ENCODE measurements around the gene TBC1D16. TPM values are rescaled to one million over a fixed set of nuclear protein-coding genes. Genes with fewer than 3 reads are reported as not detected.

The TBC1D16 gene
- total and polyA plus RNA-seq, 10 of the 15 experiments (the other 5 are each of a cell fraction or from before 2014, with no cell fraction given) = 0.01 to 0.13 (median 0.06) TPM; not detected in 3

GRCh38 chr17:79940459-79941087, 95.1 kb downstream of the TBC1D16 start:
- Histone ChIP-seq H2AFZ (ENCODE audit: control insufficient read depth, low read depth, low read length) (no peak overlapping the region), H3K79me2 (ENCODE audit: control insufficient read depth, insufficient read depth, low read length) (no peaks in the 10 kb centered on the region), H3K4me1 (ENCODE audit: control insufficient read depth, insufficient read depth, low read length) (no peaks in the 10 kb centered on the region), H3K27ac (ENCODE audit: control insufficient read depth, insufficient read depth) (no peak overlapping the region), H3K36me3 (ENCODE audit: control insufficient read depth in 2 of 2, insufficient read depth in 2 of 2, low read length in 1 of 2) (no peaks in the 10 kb centered on the region), H3K9me3 (replicated peaks; ENCODE audit: control insufficient read depth, insufficient read depth, low read length) (no peaks in the 10 kb centered on the region), H3K9ac (ENCODE audit: control insufficient read depth, insufficient read depth, low read length) (no peak overlapping the region), H3K4me2 (ENCODE audit: control insufficient read depth, insufficient read depth) (no peak overlapping the region), H4K20me1 (ENCODE audit: control insufficient read depth, insufficient read depth) (no peaks in the 10 kb centered on the region), H3K4me3 (no peak overlapping the region), H3K27me3 (replicated peaks in 1 of 2; ENCODE audit: control insufficient read depth in 2 of 2, insufficient read depth in 2 of 2, low read length in 1 of 2) (0 out of 4 replicates have a peak, but pooled peaks cover 0 to 1% of the 10 kb centered on the region in 2 experiments)
- ATAC-seq (no peak), DNase-seq (ENCODE audit: low read depth, low spot score) (no peak), FAIRE-seq (no peak)
- ChIA-PET CTCF (no interaction called here), RAD21 (ENCODE audit: unreplicated experiment) (no interaction called here), SMC1A (ENCODE audit: uncharacterized antibody, unreplicated experiment) (no interaction called here), POLR2A (no interaction called here)
- intact Hi-C loops (cut with micrococcal nuclease; ENCODE audit: unreplicated experiment) = no loop called here
- in situ Hi-C loops (cut with MboI) = no loop called here
- BruUV-seq (replicated peaks) = no TSS peak
- WGBS (ENCODE audit: insufficient coverage, insufficient replicate concordance, low lambda C conversion rate, missing lambda C conversion rate) = 65% methylated on average over 23 of the region's 31 CpGs
- TF ChIP-seq, protein P1, sequence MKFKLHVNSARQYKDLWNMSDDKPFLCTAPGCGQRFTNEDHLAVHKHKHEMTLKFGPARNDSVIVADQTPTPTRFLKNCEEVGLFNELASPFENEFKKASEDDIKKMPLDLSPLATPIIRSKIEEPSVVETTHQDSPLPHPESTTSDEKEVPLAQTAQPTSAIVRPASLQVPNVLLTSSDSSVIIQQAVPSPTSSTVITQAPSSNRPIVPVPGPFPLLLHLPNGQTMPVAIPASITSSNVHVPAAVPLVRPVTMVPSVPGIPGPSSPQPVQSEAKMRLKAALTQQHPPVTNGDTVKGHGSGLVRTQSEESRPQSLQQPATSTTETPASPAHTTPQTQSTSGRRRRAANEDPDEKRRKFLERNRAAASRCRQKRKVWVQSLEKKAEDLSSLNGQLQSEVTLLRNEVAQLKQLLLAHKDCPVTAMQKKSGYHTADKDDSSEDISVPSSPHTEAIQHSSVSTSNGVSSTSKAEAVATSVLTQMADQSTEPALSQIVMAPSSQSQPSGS (IDR thresholded peaks at IDR 0.05; ENCODE audit: low read length) = no peak
- TF ChIP-seq NR2C2 (IDR thresholded peaks at IDR 0.05; ENCODE audit: borderline replicate concordance, control insufficient read depth, insufficient read length, low read depth) (no peak), RB1 (IDR thresholded peaks at IDR 0.05; ENCODE audit: borderline replicate concordance) (no peak), RAD21 (IDR thresholded peaks at IDR 0.05; ENCODE audit: insufficient read depth, low read depth, low read length) (no peak), SPI1 (IDR thresholded peaks at IDR 0.05; ENCODE audit: borderline replicate concordance, insufficient read depth, low read depth, low read length) (no peak), IKZF2 (IDR thresholded peaks at IDR 0.05) (no peak), KDM1A (IDR thresholded peaks at IDR 0.05; ENCODE audit: borderline replicate concordance) (no peak), KLF5 (IDR thresholded peaks at IDR 0.05; ENCODE audit: partially characterized antibody) (no peak)
- TF ChIP-seq, protein P2, sequence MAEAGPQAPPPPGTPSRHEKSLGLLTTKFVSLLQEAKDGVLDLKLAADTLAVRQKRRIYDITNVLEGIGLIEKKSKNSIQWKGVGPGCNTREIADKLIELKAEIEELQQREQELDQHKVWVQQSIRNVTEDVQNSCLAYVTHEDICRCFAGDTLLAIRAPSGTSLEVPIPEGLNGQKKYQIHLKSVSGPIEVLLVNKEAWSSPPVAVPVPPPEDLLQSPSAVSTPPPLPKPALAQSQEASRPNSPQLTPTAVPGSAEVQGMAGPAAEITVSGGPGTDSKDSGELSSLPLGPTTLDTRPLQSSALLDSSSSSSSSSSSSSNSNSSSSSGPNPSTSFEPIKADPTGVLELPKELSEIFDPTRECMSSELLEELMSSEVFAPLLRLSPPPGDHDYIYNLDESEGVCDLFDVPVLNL (IDR thresholded peaks at IDR 0.05; ENCODE audit: low read depth, low read length) = no peak
- TF ChIP-seq, protein P3, sequence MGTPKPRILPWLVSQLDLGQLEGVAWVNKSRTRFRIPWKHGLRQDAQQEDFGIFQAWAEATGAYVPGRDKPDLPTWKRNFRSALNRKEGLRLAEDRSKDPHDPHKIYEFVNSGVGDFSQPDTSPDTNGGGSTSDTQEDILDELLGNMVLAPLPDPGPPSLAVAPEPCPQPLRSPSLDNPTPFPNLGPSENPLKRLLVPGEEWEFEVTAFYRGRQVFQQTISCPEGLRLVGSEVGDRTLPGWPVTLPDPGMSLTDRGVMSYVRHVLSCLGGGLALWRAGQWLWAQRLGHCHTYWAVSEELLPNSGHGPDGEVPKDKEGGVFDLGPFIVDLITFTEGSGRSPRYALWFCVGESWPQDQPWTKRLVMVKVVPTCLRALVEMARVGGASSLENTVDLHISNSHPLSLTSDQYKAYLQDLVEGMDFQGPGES (IDR thresholded peaks at IDR 0.05) = no peak

Data from GM12878 (cell line).